GM20000 (cell line): ENCODE results near the gene VGF.

Experiments
- DNase-seq: peaks from one replicate; pipeline ENCODE4 v3.0.0; 2012; ENCODE audit warnings: low spot score
- TF ChIP-seq, protein P1 (sequence below): IDR thresholded peaks from 2 replicates; pipeline ENCODE4 v1.5.1; 2012; ENCODE audit warnings: mild to moderate bottlenecking, control low read depth; ENCODE audit errors: extremely low read depth, missing control alignments

VGF gene

GRCh38 chr7:101172854-101173751 lies 7.7 kb upstream of the VGF start:
- DNase-seq, result no peak
- TF ChIP-seq, protein P1, sequence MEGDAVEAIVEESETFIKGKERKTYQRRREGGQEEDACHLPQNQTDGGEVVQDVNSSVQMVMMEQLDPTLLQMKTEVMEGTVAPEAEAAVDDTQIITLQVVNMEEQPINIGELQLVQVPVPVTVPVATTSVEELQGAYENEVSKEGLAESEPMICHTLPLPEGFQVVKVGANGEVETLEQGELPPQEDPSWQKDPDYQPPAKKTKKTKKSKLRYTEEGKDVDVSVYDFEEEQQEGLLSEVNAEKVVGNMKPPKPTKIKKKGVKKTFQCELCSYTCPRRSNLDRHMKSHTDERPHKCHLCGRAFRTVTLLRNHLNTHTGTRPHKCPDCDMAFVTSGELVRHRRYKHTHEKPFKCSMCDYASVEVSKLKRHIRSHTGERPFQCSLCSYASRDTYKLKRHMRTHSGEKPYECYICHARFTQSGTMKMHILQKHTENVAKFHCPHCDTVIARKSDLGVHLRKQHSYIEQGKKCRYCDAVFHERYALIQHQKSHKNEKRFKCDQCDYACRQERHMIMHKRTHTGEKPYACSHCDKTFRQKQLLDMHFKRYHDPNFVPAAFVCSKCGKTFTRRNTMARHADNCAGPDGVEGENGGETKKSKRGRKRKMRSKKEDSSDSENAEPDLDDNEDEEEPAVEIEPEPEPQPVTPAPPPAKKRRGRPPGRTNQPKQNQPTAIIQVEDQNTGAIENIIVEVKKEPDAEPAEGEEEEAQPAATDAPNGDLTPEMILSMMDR, result no peak

DNA sequence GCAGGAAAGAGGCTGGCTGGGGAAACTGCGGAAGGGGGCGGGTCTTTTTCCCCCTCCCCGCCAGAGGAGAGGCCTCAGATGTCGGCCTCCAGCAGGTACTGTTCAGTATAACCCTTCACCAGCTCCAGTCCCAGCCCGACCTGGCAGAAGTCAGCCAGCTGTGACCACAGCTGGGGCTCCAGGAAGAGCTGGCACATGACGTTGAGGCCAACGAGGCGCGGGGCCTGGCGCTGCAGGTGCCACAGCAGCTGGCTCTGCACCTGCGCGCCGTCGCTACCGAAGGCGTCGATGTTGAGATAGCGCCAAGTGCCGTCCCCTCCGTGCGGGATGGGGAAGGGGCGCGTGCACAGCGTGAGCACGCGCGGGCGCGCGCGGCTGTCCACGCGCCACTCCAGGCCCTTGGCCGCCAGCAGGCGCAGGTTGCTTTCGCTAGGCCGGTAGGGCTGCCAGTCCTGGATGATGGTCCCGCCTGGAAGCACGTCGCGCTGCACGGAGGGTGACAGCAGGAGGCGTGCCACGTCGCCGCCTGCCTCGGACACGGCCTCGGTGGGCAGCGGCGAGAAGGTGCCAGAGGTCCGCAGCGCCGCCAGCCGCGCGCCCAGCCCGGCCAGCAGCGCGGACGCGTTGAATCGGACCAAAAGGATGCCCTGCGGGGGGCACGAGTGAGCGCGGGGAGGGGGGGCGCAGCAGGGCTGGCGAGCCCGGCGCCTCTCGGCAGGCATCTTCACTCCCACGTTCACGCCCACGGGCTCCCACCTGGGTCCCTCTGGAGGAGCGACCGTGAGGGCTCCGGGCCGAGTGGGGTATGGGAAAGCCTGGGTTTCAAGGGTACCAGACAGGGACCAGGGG lies 6.9 kb upstream of the VGF start:
- TF ChIP-seq, protein P1, result no peak
- DNase-seq, result no peak

DNA sequence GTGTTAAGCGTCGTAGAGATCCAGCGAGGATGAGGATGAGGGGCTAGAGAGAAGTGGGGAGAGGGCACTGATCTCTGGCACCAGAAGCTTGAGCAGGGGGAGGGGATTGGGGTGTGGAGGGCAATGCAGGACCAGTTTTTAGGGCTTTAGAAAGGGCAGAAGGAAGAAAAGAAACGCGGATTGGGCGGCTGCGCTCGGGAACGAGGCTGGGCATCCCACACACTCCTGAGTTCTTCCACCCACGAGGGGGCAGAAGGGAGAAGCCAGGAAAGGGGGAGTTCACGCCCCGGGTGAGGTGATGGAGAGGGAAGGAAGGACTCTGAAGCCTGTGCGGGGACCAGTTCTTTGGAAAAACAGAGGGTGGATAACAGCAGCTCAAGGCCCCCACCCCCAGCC lies 6.1 kb upstream of the VGF start:
- TF ChIP-seq, protein P1, result no peak
- DNase-seq, result no peak

- no peak for DNase-seq
- TF ChIP-seq, protein P1, result no peak
These were observed 5.5 kb upstream of the VGF start for GRCh38 chr7:101170617-101171441.

GRCh38 chr7:101169838-101170551 lies 4.6 kb upstream of the VGF start:
- TF ChIP-seq, protein P1, result peak; percentile 97
- peak; percentile 85 for DNase-seq

DNA sequence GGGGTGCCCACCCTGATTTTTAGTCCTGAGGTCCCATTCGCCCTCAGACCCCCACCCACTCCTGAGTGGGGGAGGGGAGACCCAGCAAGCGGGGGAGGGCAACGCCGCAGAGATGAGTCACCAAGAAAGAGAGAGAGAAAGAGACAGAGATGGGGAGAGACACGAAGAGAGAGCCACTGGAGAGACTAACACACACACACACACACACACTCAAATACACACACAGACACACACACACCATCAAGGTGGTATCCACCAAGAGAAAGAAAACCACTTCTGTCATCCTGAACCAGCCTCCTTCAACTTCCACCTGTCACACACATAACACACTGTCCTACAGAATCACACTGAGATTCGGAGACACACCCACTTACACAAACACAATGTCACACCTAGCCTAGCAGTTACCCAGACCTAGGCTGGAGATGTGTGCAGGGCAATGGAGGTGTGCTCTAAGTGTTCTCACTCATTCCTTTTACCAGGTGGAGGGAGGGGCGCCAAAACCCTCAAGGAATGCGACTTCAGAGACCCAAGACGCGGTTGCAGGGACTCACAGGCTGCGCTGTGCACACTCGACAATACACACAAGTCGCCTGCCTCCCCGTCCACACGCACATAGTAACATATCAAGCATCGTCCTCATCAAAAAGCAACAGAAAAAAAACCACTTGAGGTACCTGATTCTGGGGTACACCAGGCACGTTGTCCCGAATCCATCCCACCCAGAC lies 3.9 kb upstream of the VGF start:
- DNase-seq, result no peak
- TF ChIP-seq, protein P1, result no peak
